ENCODE data around the gene CYTH2. TPM values are rescaled to one million over a fixed set of nuclear protein-coding genes. Genes with fewer than 3 reads are reported as not detected.
"Not testable (repeated sequence)": the region's sequence is repeated elsewhere in the genome, so short reads cannot be mapped to it uniquely, and the experiment has no call there.

The CYTH2 gene
- total and polyA plus RNA-seq, 2 of the 8 experiments (the other 6 are each of a cell fraction or from before 2014, with no cell fraction given) = 43.7 to 71.4 TPM

GRCh38 chr19:48519426-48519825 lies 50.3 kb downstream of the CYTH2 start:
- H4K5ac ChIP-seq (ENCODE audit: insufficient read length, low read depth, low read length); H4K8ac ChIP-seq (ENCODE audit: extremely low read depth, insufficient read depth, low read length); H3K27me3 ChIP-seq (replicated peaks in 1 of 4; ENCODE audit: control insufficient read depth in 3 of 4, extremely low read depth in 1 of 4, insufficient read depth in 3 of 4, low read length in 3 of 4); H2BK20ac ChIP-seq (ENCODE audit: low read length); H4K20me1 ChIP-seq (replicated peaks in 1 of 2; ENCODE audit: control insufficient read depth in 1 of 2, insufficient read depth in 2 of 2, low read length in 2 of 2); H3K18ac ChIP-seq (ENCODE audit: extremely low read depth, low read length); H3K14ac ChIP-seq (ENCODE audit: insufficient read length); H3K23ac ChIP-seq (ENCODE audit: insufficient read length); H3K9me3 ChIP-seq (ENCODE audit: insufficient read depth in 2 of 2, low read depth in 1 of 2, low read length in 1 of 2); DNase-seq (ENCODE audit: low read depth in 1 of 2, low spot score in 2 of 2); H3K56ac ChIP-seq (replicated peaks; ENCODE audit: insufficient read length, low read depth, low read length); H2AK5ac ChIP-seq (ENCODE audit: low read depth, low read length); H3K27ac ChIP-seq (ENCODE audit: low read depth, low read length); H3K4ac ChIP-seq (replicated peaks; ENCODE audit: insufficient read length, low read depth, low read length); H3K36me3 ChIP-seq (ENCODE audit: control insufficient read depth in 2 of 4, insufficient read depth in 4 of 4, low read length in 3 of 4); H3K4me2 ChIP-seq (ENCODE audit: insufficient read depth in 1 of 2, low read depth in 2 of 2, low read length in 2 of 2); H2BK12ac ChIP-seq (ENCODE audit: low read depth, low read length); H3K4me3 ChIP-seq (ENCODE audit: extremely low read depth in 1 of 4, insufficient read depth in 2 of 4, low read depth in 3 of 4, low read length in 4 of 4); H3K23me2 ChIP-seq (ENCODE audit: low read depth, low read length); H2BK5ac ChIP-seq (ENCODE audit: low read depth, low read length); H2AFZ ChIP-seq (ENCODE audit: low read length); H2BK120ac ChIP-seq (replicated peaks; ENCODE audit: low read depth, low read length); H4K91ac ChIP-seq (replicated peaks; ENCODE audit: insufficient read length, low read length); H3K79me1 ChIP-seq (ENCODE audit: low read depth, low read length); H3K4me1 ChIP-seq (replicated peaks in 1 of 4; ENCODE audit: control insufficient read depth in 3 of 4, insufficient read depth in 4 of 4, low read length in 3 of 4); H3K79me2 ChIP-seq (ENCODE audit: control insufficient read depth in 1 of 2, insufficient read depth in 2 of 2, low read length in 2 of 2); H2BK15ac ChIP-seq (ENCODE audit: low read length); POLR2A ChIA-PET (ENCODE audit: partially characterized antibody); FAIRE-seq; H3K9ac ChIP-seq (replicated peaks in 1 of 4; ENCODE audit: extremely low read depth in 1 of 4, low read depth in 3 of 4, low read length in 3 of 4): not testable (repeated sequence)
- WGBS, 2 experiments (ENCODE audit: extremely low coverage in 1 of 2, insufficient coverage in 1 of 2, insufficient read length in 1 of 2, insufficient replicate concordance in 2 of 2, low coverage in 1 of 2, low lambda C conversion rate in 2 of 2, missing lambda C conversion rate in 1 of 2) = 90% methylated on average over 4 of the region's 4 CpGs; no CpG with 5 or more reads in 1 of the 2 experiments
- CTCF ChIA-PET (ENCODE audit: partially characterized antibody) = interaction anchor here (0.6 to 3.4 kb wide), 8 partner anchors 9 to 512 kb away, joined by 3 to 29 read pairs (median 4); partner anchors contain the start of gene CGB2
